ENCODE measurements around the gene UCN.

UCN gene

GRCh38 chr2:27282892-27283291, 25.4 kb downstream of the UCN start:
- H3K27ac ChIP-seq (ENCODE audit: low read depth, low read length) = no peak overlapping the region
- no peak overlapping the region for H3K4me3 ChIP-seq (ENCODE audit: low read length)
- H3K9me2 ChIP-seq (replicated peaks; ENCODE audit: control insufficient read depth, low read length) = no peaks in the 10 kb centered on the region
- no peaks in the 10 kb centered on the region for H3K9me3 ChIP-seq (ENCODE audit: control insufficient read depth, insufficient read depth, low read length)
- H3K36me3 ChIP-seq (ENCODE audit: control insufficient read depth, low read length) = no peaks in the 10 kb centered on the region
- no peak overlapping the region for H3K4me2 ChIP-seq (ENCODE audit: low read length)
- peaks cover 17% of the 10 kb centered on the region for H3K4me1 ChIP-seq (ENCODE audit: control insufficient read depth, low read length)
- TF ChIP-seq EZH2phosphoT487 (IDR thresholded peaks at IDR 0.05; ENCODE audit: borderline replicate concordance, low read length) = no peak
- no peak for TF ChIP-seq CTCF (IDR thresholded peaks at IDR 0.05; ENCODE audit: low read depth, low read length, poor library complexity, severe bottlenecking)
- no peaks in the 10 kb centered on the region for H3F3A ChIP-seq (ENCODE audit: control insufficient read depth, insufficient read depth)
- no peaks in the 10 kb centered on the region for H4K20me1 ChIP-seq (ENCODE audit: control insufficient read depth, insufficient read depth, low read depth, low read length)
- H3K27me3 ChIP-seq (ENCODE audit: control insufficient read depth, low read length) = no peaks in the 10 kb centered on the region
- H3K79me2 ChIP-seq (ENCODE audit: control insufficient read depth, low read length) = no peaks in the 10 kb centered on the region

- Histone ChIP-seq H3K4me3 (ENCODE audit: low read length) (no peak within 1 kb of the TSS), H3K4me1 (ENCODE audit: control insufficient read depth, low read length) (peaks cover 17% of the 10 kb centered on the region), H3K27ac (ENCODE audit: low read depth, low read length) (no peak within 1 kb of the TSS), H3K79me2 (ENCODE audit: control insufficient read depth, low read length) (no peaks in the 10 kb centered on the region), H3K9me3 (ENCODE audit: control insufficient read depth, insufficient read depth, low read length) (no peaks in the 10 kb centered on the region), H3K27me3 (ENCODE audit: control insufficient read depth, low read length) (no peaks in the 10 kb centered on the region), H3K9me2 (replicated peaks; ENCODE audit: control insufficient read depth, low read length) (no peaks in the 10 kb centered on the region), H3K36me3 (ENCODE audit: control insufficient read depth, low read length) (no peaks in the 10 kb centered on the region), H3F3A (ENCODE audit: control insufficient read depth, insufficient read depth) (no peaks in the 10 kb centered on the region), H4K20me1 (ENCODE audit: control insufficient read depth, insufficient read depth, low read depth, low read length) (no peaks in the 10 kb centered on the region), H3K4me2 (ENCODE audit: low read length) (no peak within 1 kb of the TSS)
- TF ChIP-seq EZH2phosphoT487 (IDR thresholded peaks at IDR 0.05; ENCODE audit: borderline replicate concordance, low read length) (no peak), CTCF (IDR thresholded peaks at IDR 0.05; ENCODE audit: low read depth, low read length, poor library complexity, severe bottlenecking) (no peak)
These were observed 26.2 kb downstream of the UCN start, which contains the start of gene TRIM54 for GRCh38 chr2:27281855-27282559. Gene TRIM54, plus strand, starts transcription at chr2:27282429. Its CDS starts 303 bp downstream, at chr2:27282732.

- no peak overlapping the region for H3K4me3 ChIP-seq (ENCODE audit: low read length)
- H3K4me2 ChIP-seq (ENCODE audit: low read length) = no peak overlapping the region
- H3K27me3 ChIP-seq (ENCODE audit: control insufficient read depth, low read length) = no peaks in the 10 kb centered on the region
- H3F3A ChIP-seq (ENCODE audit: control insufficient read depth, insufficient read depth) = no peaks in the 10 kb centered on the region
- TF ChIP-seq EZH2phosphoT487 (IDR thresholded peaks at IDR 0.05; ENCODE audit: borderline replicate concordance, low read length) = no peak
- TF ChIP-seq CTCF (IDR thresholded peaks at IDR 0.05; ENCODE audit: low read depth, low read length, poor library complexity, severe bottlenecking) = no peak
- H3K27ac ChIP-seq (ENCODE audit: low read depth, low read length) = no peak overlapping the region
- no peaks in the 10 kb centered on the region for H3K79me2 ChIP-seq (ENCODE audit: control insufficient read depth, low read length)
- no peaks in the 10 kb centered on the region for H4K20me1 ChIP-seq (ENCODE audit: control insufficient read depth, insufficient read depth, low read depth, low read length)
- H3K4me1 ChIP-seq (ENCODE audit: control insufficient read depth, low read length) = peaks cover 17% of the 10 kb centered on the region
- H3K36me3 ChIP-seq (ENCODE audit: control insufficient read depth, low read length) = no peaks in the 10 kb centered on the region
- H3K9me3 ChIP-seq (ENCODE audit: control insufficient read depth, insufficient read depth, low read length) = no peaks in the 10 kb centered on the region
- H3K9me2 ChIP-seq (replicated peaks; ENCODE audit: control insufficient read depth, low read length) = no peaks in the 10 kb centered on the region
These were observed 26.8 kb downstream of the UCN start for GRCh38 chr2:27281442-27281841.
